Measurements from ENCODE around the gene TNRC6B. TPM values are rescaled to one million over a fixed set of nuclear protein-coding genes. Genes with fewer than 3 reads are reported as not detected.

TNRC6B gene
- total and polyA plus RNA-seq, 2 of the 13 experiments (the other 11 are each of a cell fraction or from before 2014, with no cell fraction given) = 8.9 to 13.2 TPM

DNA sequence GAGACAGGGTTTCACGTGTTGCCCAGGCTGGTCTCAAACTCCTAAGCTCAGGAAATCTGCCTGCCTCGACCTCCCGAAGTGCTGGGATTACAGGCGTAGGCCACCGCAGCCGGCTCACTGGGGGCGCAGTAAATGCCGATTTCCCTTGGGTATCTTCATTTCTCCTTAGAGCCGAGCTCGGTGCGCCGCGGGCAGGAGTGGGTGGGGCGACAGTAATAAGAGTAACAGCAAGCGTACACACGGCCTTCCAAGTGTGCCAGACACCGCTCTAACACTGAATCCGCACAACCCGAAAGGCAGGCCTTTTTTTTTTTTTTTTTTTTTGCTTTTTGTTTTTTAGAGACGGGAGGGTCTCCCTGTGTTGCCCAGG is 168.1 kb downstream of the TNRC6B start (continued):
- TF ChIP-seq, protein P1, sequence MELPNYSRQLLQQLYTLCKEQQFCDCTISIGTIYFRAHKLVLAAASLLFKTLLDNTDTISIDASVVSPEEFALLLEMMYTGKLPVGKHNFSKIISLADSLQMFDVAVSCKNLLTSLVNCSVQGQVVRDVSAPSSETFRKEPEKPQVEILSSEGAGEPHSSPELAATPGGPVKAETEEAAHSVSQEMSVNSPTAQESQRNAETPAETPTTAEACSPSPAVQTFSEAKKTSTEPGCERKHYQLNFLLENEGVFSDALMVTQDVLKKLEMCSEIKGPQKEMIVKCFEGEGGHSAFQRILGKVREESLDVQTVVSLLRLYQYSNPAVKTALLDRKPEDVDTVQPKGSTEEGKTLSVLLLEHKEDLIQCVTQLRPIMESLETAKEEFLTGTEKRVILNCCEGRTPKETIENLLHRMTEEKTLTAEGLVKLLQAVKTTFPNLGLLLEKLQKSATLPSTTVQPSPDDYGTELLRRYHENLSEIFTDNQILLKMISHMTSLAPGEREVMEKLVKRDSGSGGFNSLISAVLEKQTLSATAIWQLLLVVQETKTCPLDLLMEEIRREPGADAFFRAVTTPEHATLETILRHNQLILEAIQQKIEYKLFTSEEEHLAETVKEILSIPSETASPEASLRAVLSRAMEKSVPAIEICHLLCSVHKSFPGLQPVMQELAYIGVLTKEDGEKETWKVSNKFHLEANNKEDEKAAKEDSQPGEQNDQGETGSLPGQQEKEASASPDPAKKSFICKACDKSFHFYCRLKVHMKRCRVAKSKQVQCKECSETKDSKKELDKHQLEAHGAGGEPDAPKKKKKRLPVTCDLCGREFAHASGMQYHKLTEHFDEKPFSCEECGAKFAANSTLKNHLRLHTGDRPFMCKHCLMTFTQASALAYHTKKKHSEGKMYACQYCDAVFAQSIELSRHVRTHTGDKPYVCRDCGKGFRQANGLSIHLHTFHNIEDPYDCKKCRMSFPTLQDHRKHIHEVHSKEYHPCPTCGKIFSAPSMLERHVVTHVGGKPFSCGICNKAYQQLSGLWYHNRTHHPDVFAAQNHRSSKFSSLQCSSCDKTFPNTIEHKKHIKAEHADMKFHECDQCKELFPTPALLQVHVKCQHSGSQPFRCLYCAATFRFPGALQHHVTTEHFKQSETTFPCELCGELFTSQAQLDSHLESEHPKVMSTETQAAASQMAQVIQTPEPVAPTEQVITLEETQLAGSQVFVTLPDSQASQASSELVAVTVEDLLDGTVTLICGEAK (IDR thresholded peaks at IDR 0.05) = no peak
- TF ChIP-seq, protein P1 (CRISPR knock-in tag; IDR thresholded peaks at IDR 0.05) = 0 out of 2 replicates have a peak, but pooled peaks have one; percentile 0
- TF ChIP-seq RORA (CRISPR knock-in tag; IDR thresholded peaks at IDR 0.05) = 0 out of 2 replicates have a peak, but pooled peaks have one; percentile 44
- 0 out of 2 replicates have a peak, but pooled peaks have one; percentile 10 for TF ChIP-seq ZNF44 (CRISPR knock-in tag; IDR thresholded peaks at IDR 0.05)
- TF ChIP-seq ZNF530 (CRISPR knock-in tag; IDR thresholded peaks at IDR 0.05; ENCODE audit: low read depth) = no peak
- 0 out of 2 replicates have a peak, but pooled peaks have one; percentile 3 for TF ChIP-seq ZNF713 (CRISPR knock-in tag; IDR thresholded peaks at IDR 0.05)
